C1 segment of cervical spinal cord (tissue), 14 donors: ENCODE measurements around the gene PCBD1.

Experiments
- DNase-seq, 14 donors: peaks; one replicate each; lab custom pipeline; 2025; lab: John Stamatoyannopoulos, UW

Gene PCBD1

DNA sequence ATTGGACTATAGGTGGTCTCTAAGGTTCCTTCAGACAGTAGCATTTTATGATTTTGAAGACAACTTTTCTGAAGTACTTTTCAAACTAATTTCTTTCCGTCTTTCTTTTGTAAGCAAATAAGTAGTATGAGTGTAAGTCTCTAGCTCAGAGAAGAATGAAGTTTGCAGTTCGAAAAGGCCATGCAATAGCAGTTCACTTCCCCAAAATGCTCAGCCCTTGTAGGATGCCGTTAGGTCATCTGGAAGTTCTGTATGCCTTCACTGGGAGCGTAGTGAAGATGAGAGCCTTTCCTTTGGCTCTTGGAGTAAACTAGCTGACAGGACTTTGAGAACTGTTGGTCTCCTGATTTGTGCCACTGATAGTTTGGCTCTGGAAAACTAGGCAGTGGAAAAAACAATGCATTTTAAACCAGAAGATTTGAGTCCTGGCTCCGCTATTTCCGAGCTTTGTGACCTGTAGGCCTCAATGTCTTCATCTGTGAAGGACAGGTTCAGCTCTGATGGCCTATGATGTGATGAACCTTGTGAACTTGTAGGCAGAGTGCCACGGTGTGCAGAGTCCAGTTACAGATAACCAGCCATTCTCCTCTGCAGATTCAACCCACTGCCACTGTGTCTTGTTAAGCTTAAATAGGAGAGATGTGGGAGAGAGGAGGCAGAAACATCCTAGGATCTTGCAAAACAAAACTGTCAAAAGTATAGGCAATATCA is 53.8 kb downstream of the PCBD1 start:
- DNase-seq = no peak

DNA sequence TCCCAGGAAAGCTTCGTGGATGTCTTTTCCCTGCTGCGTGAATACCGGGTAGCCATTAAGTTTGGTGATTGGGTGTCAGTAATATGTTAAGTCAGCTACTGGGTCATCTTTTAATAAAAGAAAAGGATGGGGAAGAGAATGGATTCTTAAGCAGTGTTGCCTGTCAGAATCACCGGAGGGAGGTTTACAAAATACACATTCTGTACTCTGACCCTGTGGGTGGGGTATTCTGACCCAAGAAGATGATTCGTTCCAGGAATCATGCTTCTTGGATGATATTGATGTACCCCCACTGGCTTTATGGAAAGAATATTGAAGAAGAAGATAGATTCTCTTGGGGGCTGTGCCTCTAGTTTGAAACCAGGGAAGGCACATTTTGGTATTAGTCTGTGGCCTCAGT is 54.3 kb downstream of the PCBD1 start:
- no peak for DNase-seq

DNA sequence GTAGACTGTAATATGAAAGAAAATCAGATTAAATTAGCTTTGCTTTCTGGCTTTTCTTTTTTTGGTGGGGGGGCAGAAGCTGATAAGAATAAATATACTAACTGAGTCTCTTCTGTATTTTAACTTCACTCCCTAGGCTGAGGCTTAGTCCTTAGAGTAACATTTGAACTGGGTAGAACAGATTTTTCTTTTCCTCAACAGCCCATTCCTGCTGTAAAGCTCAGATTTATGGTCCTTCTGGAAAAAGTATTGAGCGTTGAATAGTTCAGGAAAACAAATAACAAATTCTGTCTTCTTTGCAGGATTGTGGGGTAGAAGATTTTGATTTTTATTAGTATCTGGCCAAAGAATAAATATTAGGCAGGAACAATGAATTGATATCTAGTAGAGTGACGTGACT is 54.8 kb downstream of the PCBD1 start:
- no peak for DNase-seq
